HAP-1 (cell line): ENCODE results near the gene ANKRD6.

Source experiments
- DNase-seq, 2 experiments: peaks; one replicate each; pipeline ENCODE4 v3.0.0-alpha.2; 2016 to 2020; ENCODE audit warnings: low spot score in 2 of 2
- H3K27me3 ChIP-seq: fragments of 250-450 bp; sonication (Bioruptor Pico); 2 replicates; pipeline ENCODE4 v1.5.1; 2020; ENCODE audit warnings: low read depth, mild to moderate bottlenecking, moderate library complexity
- H3K36me3 ChIP-seq: fragments of 250-450 bp; sonication (Bioruptor Pico); replicated peaks from 2 replicates; pipeline ENCODE4 v1.5.1; 2020; ENCODE audit warnings: mild to moderate bottlenecking
- H3K4me1 ChIP-seq: fragments of 250-450 bp; sonication (Bioruptor Pico); 2 replicates; pipeline ENCODE4 v1.5.1; 2020; ENCODE audit warnings: mild to moderate bottlenecking
- H3K4me3 ChIP-seq: fragments of 250-450 bp; sonication (Bioruptor Pico); 2 replicates; pipeline ENCODE4 v1.5.1; 2020; ENCODE audit warnings: mild to moderate bottlenecking, moderate library complexity
- H3K9me3 ChIP-seq: fragments of 250-450 bp; sonication (Bioruptor Pico); 2 replicates; pipeline ENCODE4 v1.5.1; 2020; ENCODE audit warnings: mild to moderate bottlenecking, moderate library complexity
- in situ Hi-C: fragments of 300-500 bp; cut with MboI; formaldehyde crosslinking; loops from 3 replicates; pipeline ENCODE4 v1.14.3; 2020; ENCODE audit warnings: low sequenced_read_pairs, inconsistent platforms, mixed read lengths

ANKRD6 gene

DNA sequence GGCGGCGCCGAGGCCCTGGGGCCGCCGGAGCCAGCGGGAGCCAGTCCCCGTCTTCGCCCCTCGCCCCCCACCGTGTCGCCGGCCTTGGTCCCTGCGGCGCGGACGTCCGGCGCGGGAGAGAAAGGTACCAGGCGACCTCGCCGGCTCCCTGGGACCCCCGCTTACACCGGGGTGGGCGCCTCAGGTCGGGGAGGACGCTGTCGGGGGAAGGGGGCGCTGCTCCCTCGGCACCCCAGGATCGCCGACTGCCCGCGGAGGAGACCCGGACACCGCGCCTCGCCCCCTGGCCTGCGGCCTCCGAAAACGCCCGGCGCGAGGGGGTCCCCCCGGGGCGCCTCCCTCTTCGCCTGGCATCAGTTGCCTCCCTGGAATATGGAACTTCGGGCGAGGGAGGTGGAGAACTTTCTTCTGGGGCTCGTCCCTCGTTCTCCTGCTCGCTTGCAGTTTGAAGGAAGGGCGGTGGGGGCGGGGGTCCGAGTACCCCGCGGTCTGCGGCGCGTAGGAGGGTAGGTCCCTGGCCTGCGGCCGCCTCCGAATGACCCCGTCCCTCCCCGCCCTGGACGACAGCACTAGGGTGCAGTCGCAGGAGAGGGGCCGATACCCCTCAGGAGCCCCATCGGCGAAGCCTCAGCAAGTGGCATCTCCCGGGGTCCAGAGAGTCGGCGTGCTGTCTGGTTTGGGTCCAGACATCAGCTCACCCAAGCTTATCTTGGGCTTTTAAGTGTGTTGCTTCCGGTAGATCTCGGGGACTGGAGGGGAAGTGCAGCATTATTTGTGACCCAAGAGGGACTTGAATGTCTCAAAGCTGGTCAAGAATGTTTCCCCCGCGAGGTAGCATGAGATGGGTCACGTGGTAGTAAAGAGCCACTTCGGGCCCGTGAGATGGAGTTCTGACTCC lies 549 bp downstream of the ANKRD6 start:
- in situ Hi-C loops, result loop anchor here (5.0 kb wide), 1 partner anchor 179 kb away; no protein-coding TSS in a partner anchor

DNA sequence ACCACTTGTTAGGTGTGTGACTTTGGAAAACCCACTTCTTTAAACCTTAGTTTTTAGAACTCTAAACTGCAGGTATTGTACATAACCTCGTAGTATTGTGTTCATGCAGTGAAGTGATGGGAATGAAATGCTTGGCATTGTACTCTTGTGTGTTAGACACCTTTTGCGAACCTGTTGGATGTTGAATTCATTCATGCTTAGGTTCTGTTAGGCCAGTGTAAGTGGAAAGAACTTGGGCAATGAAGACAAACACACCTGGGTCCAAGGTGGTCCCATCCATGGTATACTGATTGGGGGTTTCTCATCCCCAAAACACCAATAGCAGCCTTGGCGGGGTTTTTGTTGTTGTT lies 1.2 kb downstream of the ANKRD6 start:
- Histone ChIP-seq H3K4me1 (peaks cover 29% of the 10 kb centered on the region), H3K4me3 (peak overlapping the region; percentile 55)
- in situ Hi-C loops, result loop anchor here (5.0 kb wide), 1 partner anchor 178 kb away; no protein-coding TSS in a partner anchor

More for the DNA sequence above, 549 bp downstream of the ANKRD6 start:
- Histone ChIP-seq H3K27me3 (no peaks in the 10 kb centered on the region), H3K4me3 (peak overlapping the region; percentile 55), H3K36me3 (no peaks in the 10 kb centered on the region), H3K9me3 (no peaks in the 10 kb centered on the region), H3K4me1 (peaks cover 29% of the 10 kb centered on the region)
- peak; percentile 69 to 75 for DNase-seq

DNA sequence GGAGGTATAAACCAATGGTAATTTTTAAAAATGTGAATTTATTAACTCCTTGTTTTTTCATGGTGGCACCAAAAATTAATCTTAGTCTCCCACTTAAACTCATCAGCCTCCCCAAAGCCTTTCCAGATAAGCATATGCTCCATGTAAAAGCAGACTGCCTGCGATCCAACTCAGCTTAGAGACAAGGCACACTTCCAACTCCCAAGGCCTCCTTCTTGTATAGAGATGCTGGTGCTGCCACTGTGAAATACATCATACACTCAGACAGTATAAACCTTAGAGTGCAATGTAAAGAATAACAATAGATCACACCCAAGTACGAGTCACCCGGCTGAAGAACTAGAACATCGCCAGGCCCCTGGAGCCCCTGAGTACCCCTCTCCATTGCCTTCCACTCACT lies 2.0 kb downstream of the ANKRD6 start:
- H3K9me3 ChIP-seq, result no peaks in the 10 kb centered on the region
- peak; percentile 15 to 52 for DNase-seq
- no peaks in the 10 kb centered on the region for H3K36me3 ChIP-seq
- no peaks in the 10 kb centered on the region for H3K27me3 ChIP-seq
- in situ Hi-C loops, result loop anchor here (5.0 kb wide), 1 partner anchor 177 kb away; no protein-coding TSS in a partner anchor
- peaks cover 29% of the 10 kb centered on the region for H3K4me1 ChIP-seq
- peak overlapping the region; percentile 2; the same call in 1 of the 2 replicates for H3K4me3 ChIP-seq

More for the DNA sequence above, 1.2 kb downstream of the ANKRD6 start:
- no peaks in the 10 kb centered on the region for H3K36me3 ChIP-seq
- H3K9me3 ChIP-seq, result no peaks in the 10 kb centered on the region
- no peak for DNase-seq
- no peaks in the 10 kb centered on the region for H3K27me3 ChIP-seq

DNA sequence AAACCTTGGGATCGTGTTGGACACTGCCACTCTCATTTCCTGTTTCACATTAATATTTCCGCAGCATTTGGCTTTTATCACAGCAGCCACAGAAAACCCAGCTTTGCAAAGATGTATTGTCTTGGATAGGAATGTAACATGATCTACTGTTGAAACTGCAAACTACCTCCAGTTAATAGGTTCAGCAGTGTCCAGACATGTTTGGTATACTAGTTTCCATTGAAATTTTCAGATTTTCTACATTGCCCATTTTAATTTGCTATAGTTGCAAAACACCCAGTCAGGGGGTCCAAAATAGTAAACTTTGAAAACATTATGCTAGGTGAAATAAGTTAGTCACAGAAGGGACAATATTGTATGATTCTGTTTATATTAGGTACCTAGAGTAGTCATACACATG lies 3.3 kb downstream of the ANKRD6 start:
- peak; percentile 25 to 75 for DNase-seq
- H3K4me1 ChIP-seq, result peaks cover 29% of the 10 kb centered on the region
- H3K36me3 ChIP-seq, result no peaks in the 10 kb centered on the region
- no peaks in the 10 kb centered on the region for H3K27me3 ChIP-seq
- in situ Hi-C loops, result no loop called here
- H3K9me3 ChIP-seq, result no peaks in the 10 kb centered on the region
- no peak overlapping the region for H3K4me3 ChIP-seq

DNA sequence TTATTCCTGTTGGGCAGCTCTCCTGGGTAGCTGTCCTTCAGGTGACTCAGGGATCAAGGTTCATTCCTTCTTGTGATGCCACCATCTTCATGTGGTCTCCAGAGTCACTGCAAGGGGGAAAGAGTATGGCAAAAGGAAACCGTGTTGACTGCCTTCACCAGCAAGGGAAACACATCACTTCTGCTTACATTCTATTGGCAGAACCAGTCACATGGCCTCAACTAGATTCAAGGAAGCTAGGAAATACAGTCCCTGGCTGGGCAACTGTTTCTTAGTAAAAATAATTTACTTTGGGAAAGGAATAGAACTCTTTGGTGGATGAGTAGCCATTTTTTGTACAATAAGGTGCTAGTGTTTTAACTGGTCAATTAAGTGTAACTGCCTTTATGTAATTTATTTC lies 5.3 kb downstream of the ANKRD6 start:
- in situ Hi-C loops, result no loop called here
- DNase-seq, result no peak
- H3K9me3 ChIP-seq, result no peaks in the 10 kb centered on the region
- H3K4me1 ChIP-seq, result peaks cover 26% of the 10 kb centered on the region
- H3K36me3 ChIP-seq, result no peaks in the 10 kb centered on the region
- no peak overlapping the region for H3K4me3 ChIP-seq
- no peaks in the 10 kb centered on the region for H3K27me3 ChIP-seq

DNA sequence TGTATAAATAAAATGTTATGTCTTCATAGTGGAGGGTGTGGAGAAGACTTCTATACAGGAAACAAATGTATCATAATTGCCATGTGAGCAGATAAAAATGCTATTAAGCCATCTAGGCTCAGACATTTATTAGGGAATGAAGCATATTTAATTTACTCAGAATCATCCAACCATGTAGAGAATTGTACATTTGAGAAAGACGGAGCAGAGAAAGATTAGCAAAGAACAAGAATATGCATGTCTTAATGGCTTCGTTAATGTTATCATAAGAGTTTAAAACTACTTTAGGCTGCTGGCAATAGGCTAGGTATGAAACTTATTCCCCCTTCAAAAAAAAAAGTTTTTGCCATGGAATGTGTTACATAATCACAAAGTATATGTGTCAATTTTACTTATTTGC lies 6.1 kb downstream of the ANKRD6 start:
- no peak for DNase-seq
- Histone ChIP-seq H3K36me3 (no peaks in the 10 kb centered on the region), H3K27me3 (no peaks in the 10 kb centered on the region), H3K4me1 (peaks cover 25% of the 10 kb centered on the region), H3K9me3 (no peaks in the 10 kb centered on the region), H3K4me3 (no peak overlapping the region)
- in situ Hi-C loops, result no loop called here

DNA sequence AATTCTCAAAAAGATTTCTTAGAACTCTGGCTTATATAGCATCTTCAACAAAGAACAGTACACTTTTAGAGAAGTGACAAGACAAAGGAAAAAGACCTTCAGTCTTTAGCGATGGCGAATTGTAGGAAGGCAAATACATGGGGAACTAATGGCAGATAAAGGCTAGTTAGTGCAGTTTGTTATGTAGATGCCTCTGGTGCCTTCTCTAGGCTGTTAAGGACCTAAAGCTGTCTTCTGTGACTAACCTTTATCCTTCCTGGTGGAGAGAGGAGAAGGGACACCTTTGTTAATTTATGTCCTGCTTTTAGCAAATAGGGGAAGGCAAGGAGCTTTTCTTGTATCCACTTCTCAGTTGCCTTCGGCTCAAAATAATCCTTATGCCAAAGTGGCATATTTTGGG lies 7.2 kb downstream of the ANKRD6 start:
- H3K4me3 ChIP-seq, result no peak overlapping the region
- no peaks in the 10 kb centered on the region for H3K9me3 ChIP-seq
- in situ Hi-C loops, result no loop called here
- H3K4me1 ChIP-seq, result peaks cover 14% of the 10 kb centered on the region
- no peaks in the 10 kb centered on the region for H3K27me3 ChIP-seq
- no peaks in the 10 kb centered on the region for H3K36me3 ChIP-seq
- no peak for DNase-seq

DNA sequence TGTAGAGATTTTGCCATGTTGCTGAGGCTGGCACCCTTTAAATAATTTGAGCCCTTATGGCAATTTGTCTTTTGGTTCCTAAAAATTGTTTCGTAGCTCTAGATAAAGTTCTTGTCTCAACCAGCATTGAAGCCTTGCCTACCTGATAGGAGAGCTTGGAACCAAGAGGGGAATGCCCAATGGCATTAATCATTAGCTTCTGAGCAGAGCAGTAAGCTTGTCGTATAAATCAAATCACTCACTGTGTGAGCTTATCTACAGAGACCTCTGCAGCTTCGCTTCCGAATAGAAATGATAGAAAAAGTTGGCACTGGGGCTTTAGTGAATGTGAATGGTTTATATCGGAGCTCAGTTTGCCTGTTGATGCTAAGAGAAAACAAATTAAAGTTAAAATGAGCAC lies 10.7 kb downstream of the ANKRD6 start:
- Histone ChIP-seq H3K4me3 (no peak overlapping the region), H3K36me3 (no peaks in the 10 kb centered on the region), H3K4me1 (no peaks in the 10 kb centered on the region), H3K27me3 (no peaks in the 10 kb centered on the region), H3K9me3 (no peaks in the 10 kb centered on the region)
- DNase-seq, result no peak
- in situ Hi-C loops, result no loop called here

DNA sequence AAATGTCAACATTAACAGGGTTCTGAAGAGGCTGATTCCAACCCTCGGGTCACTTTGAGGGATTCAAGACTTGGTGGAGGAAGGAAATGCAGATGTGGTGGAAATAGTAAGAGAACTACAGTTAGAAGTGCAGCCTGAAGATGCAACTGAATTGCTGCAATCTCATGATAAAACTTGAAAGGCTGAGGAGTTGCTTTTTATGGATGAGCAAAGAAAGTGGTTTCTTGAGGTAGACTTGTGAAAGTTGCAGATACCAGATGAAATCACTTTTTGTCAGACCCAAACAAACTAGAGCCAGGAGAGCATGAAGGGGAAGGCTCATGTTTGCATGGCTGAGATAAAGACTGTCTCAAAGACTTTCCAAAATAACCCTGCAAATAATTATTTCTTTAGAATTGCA lies 16.2 kb downstream of the ANKRD6 start:
- DNase-seq, result no peak
- Histone ChIP-seq H3K27me3 (no peaks in the 10 kb centered on the region), H3K9me3 (no peaks in the 10 kb centered on the region), H3K4me3 (no peak overlapping the region), H3K4me1 (no peaks in the 10 kb centered on the region), H3K36me3 (no peaks in the 10 kb centered on the region)
- in situ Hi-C loops, result no loop called here

DNA sequence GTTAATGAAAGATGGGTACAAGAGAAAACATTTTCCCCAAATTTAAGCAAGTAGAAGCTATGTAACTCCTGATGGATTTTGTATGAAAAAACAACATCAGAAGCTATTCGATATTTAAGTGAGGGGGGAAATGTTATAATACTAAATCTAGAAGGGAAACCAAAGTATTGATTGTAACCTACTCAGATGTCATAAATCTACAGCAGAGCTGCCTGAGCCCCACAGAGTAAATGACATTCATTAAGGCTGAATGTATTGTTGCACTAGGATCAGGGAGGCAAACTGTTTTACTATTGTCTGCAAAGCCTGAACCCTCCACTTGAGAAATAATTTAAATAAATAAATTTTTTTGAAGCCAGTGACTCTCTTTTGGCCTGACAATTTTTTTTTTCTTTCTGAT lies 19.3 kb downstream of the ANKRD6 start:
- no peak for DNase-seq
- Histone ChIP-seq H3K36me3 (no peaks in the 10 kb centered on the region), H3K4me1 (no peaks in the 10 kb centered on the region), H3K9me3 (no peaks in the 10 kb centered on the region), H3K4me3 (no peak overlapping the region), H3K27me3 (no peaks in the 10 kb centered on the region)
- in situ Hi-C loops, result no loop called here

DNA sequence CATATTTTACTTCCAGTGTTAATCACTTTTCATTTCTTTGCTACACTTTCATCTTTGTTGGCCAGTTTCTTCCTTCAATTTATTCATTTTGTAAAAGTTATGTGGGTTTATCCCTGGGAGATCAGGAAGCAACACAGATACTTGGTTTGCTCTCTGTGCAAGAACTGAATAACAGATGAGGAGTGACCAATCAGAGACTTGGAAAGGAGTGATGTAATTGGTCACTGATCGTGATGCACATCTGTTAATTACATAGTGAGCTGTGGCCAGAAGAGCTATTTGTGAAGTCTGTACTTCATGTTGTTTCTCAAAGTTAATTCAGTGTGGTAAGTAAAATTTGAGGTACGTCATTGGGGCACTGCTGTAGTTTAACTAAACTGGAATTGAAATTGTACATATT lies 21.3 kb downstream of the ANKRD6 start:
- DNase-seq, result no peak
- Histone ChIP-seq H3K9me3 (no peaks in the 10 kb centered on the region), H3K4me3 (no peak overlapping the region), H3K27me3 (no peaks in the 10 kb centered on the region), H3K36me3 (no peaks in the 10 kb centered on the region), H3K4me1 (no peaks in the 10 kb centered on the region)
- in situ Hi-C loops, result no loop called here

DNA sequence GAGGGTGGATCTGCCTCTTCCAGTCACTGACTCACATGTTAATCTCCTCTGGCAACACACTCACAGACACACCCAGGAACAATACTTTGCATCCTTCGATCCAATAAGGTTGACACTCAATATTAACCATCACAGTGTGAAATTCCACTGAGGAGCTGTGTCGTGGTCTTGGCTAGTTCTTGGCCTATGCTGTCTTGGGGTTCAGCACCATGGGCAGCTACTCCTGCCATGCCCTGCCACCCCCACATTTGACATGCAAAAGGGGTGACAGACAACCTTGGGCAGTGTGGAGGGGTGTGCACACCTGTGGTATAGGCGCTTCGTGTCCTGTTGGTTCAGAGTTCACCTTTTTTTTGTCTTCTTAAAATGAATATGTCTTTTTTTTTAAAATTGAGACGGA lies 25.8 kb downstream of the ANKRD6 start:
- Histone ChIP-seq H3K27me3 (no peaks in the 10 kb centered on the region), H3K4me3 (no peak overlapping the region)
- in situ Hi-C loops, result no loop called here

DNA sequence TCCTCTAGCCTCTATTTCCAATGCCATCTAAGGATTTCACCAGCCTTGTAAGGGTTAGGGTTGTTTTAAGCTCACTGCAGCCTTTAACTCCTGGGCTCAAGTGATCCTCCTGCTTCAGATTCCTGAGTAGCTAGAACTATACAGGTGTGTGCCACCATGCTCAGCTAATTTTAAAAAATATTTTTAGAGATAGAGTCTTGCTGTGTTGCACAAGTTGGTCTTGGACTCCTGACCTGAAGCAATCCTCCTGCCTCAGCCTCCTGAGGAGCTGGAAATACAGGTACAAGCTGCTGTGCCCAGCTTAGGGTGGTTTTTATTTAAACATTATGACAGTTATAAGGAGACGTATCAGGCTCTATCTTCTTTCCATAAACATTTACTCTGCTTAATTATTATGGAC lies 26.5 kb downstream of the ANKRD6 start:
- Histone ChIP-seq H3K9me3 (no peaks in the 10 kb centered on the region), H3K4me3 (no peak overlapping the region), H3K36me3 (no peaks in the 10 kb centered on the region), H3K27me3 (no peaks in the 10 kb centered on the region), H3K4me1 (no peaks in the 10 kb centered on the region)
- in situ Hi-C loops, result no loop called here
- no peak for DNase-seq

More for the DNA sequence above, 25.8 kb downstream of the ANKRD6 start:
- Histone ChIP-seq H3K9me3 (no peaks in the 10 kb centered on the region), H3K4me1 (no peaks in the 10 kb centered on the region), H3K36me3 (no peaks in the 10 kb centered on the region)
- DNase-seq, result no peak

DNA sequence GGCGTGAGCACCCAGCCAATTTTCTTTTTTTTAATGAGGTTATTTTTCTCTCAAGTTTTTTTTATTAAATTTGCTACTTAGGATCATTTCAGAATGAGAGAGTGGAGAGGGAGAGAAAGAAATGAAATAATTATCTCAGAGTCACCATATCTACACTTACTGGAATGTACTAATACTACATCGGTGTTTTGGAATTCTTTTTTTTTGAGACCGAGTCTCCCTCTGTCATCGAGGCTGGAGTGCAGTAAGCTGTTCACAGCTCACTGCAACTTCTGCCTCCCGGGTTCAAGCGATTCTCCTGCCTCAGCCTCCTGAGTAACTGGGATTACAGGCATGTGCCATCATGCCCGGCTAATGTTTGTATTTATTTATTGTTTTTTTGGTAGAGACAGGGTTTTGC lies 27.8 kb downstream of the ANKRD6 start:
- DNase-seq, result no peak
- Histone ChIP-seq H3K4me3 (no peak overlapping the region), H3K27me3 (no peaks in the 10 kb centered on the region), H3K9me3 (no peaks in the 10 kb centered on the region), H3K36me3 (no peaks in the 10 kb centered on the region), H3K4me1 (no peaks in the 10 kb centered on the region)
- in situ Hi-C loops, result no loop called here
